Upper lobe of right lung (tissue), 1 donor: ENCODE results near the gene BAK1. TPM values are rescaled to one million over a fixed set of nuclear protein-coding genes. Genes with fewer than 3 reads are reported as not detected.
"Not testable (repeated sequence)": the region's sequence is repeated elsewhere in the genome, so short reads cannot be mapped to it uniquely, and the experiment has no call there.

ENCODE experiments used
- ATAC-seq: fragments of 200-7000 bp; cut with Tn5 transposase; one replicate; pipeline ENCODE4 v1.9.1; 2020; ENCODE audit warnings: mild to moderate bottlenecking, moderate library complexity
- DNase-seq: peaks from one replicate; pipeline ENCODE4 v3.0.0-alpha.2; 2020
- H3K27ac ChIP-seq: fragments of 200-600 bp; one replicate; pipeline ENCODE4 v1.8.0; 2022
- H3K27me3 ChIP-seq: fragments of 200-600 bp; one replicate; pipeline ENCODE4 v1.8.0; 2022; ENCODE audit warnings: mild to moderate bottlenecking
- H3K36me3 ChIP-seq: fragments of 200-600 bp; one replicate; pipeline ENCODE4 v1.8.0; 2022
- H3K4me1 ChIP-seq: fragments of 200-600 bp; one replicate; pipeline ENCODE4 v1.8.0; 2022
- H3K4me3 ChIP-seq: fragments of 200-600 bp; one replicate; pipeline ENCODE4 v1.8.0; 2022; ENCODE audit warnings: mild to moderate bottlenecking
- H3K9me3 ChIP-seq: fragments of 200-600 bp; one replicate; pipeline ENCODE4 v1.8.0; 2022
- intact Hi-C: fragments of 100-400 bp; cut with DNase I; formaldehyde crosslinking; loops from one replicate; pipeline ENCODE4 v1.11.0; 2022
- total RNA-seq: library from RNA; stranded (reverse); fragmentation: NEBNext Ultra II Directional; extraction: Animal tissue kit (Norgen Biotek cat#: 25700); gene quantifications from one replicate; pipeline ENCODE4 v1.2.1, GENCODE V29; 2021
- TF ChIP-seq, protein P1 (sequence below): fragments of 200-600 bp; IDR thresholded peaks from one replicate; pipeline ENCODE4 v1.8.0; 2022; ENCODE audit warnings: antibody characterized with exemption
- donor health status: DM: no; HTN: yes; CAD: no; lungs with severe emphysema.

Gene BAK1
- total RNA-seq, 1 donor from 2014 or later, result 19.1 TPM

- H3K4me3 ChIP-seq, result no peak overlapping the region
- no peak overlapping the region for H3K27ac ChIP-seq
- H3K9me3 ChIP-seq, result no peaks in the 10 kb centered on the region
- intact Hi-C loops, result no loop called here
- no peak for ATAC-seq
- DNase-seq, result no peak
- H3K4me1 ChIP-seq, result no peaks in the 10 kb centered on the region
- H3K36me3 ChIP-seq, result no peaks in the 10 kb centered on the region
- H3K27me3 ChIP-seq, result no peaks in the 10 kb centered on the region
- TF ChIP-seq, protein P1, sequence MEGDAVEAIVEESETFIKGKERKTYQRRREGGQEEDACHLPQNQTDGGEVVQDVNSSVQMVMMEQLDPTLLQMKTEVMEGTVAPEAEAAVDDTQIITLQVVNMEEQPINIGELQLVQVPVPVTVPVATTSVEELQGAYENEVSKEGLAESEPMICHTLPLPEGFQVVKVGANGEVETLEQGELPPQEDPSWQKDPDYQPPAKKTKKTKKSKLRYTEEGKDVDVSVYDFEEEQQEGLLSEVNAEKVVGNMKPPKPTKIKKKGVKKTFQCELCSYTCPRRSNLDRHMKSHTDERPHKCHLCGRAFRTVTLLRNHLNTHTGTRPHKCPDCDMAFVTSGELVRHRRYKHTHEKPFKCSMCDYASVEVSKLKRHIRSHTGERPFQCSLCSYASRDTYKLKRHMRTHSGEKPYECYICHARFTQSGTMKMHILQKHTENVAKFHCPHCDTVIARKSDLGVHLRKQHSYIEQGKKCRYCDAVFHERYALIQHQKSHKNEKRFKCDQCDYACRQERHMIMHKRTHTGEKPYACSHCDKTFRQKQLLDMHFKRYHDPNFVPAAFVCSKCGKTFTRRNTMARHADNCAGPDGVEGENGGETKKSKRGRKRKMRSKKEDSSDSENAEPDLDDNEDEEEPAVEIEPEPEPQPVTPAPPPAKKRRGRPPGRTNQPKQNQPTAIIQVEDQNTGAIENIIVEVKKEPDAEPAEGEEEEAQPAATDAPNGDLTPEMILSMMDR, result no peak
Measured at GRCh38 chr6:33547499-33547898, 32.6 kb downstream of the BAK1 start.

- TF ChIP-seq, protein P1, result no peak
- ATAC-seq (no peak), DNase-seq (no peak)
- Histone ChIP-seq H3K27me3 (no peaks in the 10 kb centered on the region), H3K9me3 (no peaks in the 10 kb centered on the region), H3K27ac (no peak overlapping the region), H3K4me3 (no peak overlapping the region), H3K36me3 (no peaks in the 10 kb centered on the region), H3K4me1 (no peaks in the 10 kb centered on the region)
- intact Hi-C loops, result no loop called here
Measured at GRCh38 chr6:33546766-33547165, 33.3 kb downstream of the BAK1 start.

DNA sequence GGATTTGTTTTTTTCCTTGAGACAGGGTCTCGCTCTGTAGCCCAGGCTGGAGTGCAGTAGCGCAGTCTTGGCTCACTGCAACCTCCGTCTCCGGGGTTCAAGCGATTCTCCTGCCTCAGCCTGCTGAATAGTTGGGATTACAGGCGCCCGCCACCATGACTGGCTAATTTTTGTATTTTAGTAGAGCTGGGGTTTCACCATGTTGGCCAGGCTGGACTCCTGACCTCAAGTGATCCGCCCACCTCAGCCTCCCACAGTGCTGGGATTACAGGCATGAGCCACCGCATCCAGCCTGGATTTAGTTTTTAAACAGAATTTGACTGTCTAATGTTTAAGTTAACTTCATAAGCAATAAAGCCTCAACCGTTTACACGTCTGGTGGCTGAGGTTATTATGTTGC, 34.8 kb downstream of the BAK1 start:
- H3K27me3 ChIP-seq, H3K9me3 ChIP-seq, H3K4me1 ChIP-seq, H3K27ac ChIP-seq, H3K36me3 ChIP-seq, intact Hi-C loops, H3K4me3 ChIP-seq, ATAC-seq, DNase-seq: not testable (repeated sequence)

DNA sequence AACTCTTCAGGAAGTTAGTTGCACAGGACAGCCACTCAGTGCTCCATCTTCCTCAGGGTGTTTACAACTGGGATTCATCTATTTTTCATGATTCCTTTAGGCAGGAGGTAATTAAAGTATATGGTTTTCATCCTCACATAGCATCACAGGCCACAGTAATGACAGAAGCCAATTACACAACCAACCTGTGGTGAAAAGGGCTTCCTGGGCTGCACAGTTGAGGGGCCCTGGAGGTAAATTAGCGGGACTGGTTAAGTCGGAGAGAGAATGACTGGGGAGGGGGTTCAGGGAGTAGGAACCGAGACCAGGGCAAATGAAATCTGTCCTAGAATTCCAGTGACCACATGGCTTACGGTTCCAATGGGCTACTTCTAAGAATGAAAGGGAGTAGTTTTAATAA, 37.0 kb downstream of the BAK1 start:
- DNase-seq (no peak), ATAC-seq (no peak)
- no peaks in the 10 kb centered on the region for H3K27me3 ChIP-seq
- H3K9me3 ChIP-seq, result no peaks in the 10 kb centered on the region
- no peak overlapping the region for H3K27ac ChIP-seq
- no peaks in the 10 kb centered on the region for H3K4me1 ChIP-seq
- TF ChIP-seq, protein P1, result no peak
- H3K4me3 ChIP-seq, result no peak overlapping the region
- no peaks in the 10 kb centered on the region for H3K36me3 ChIP-seq
- intact Hi-C loops, result no loop called here

DNA sequence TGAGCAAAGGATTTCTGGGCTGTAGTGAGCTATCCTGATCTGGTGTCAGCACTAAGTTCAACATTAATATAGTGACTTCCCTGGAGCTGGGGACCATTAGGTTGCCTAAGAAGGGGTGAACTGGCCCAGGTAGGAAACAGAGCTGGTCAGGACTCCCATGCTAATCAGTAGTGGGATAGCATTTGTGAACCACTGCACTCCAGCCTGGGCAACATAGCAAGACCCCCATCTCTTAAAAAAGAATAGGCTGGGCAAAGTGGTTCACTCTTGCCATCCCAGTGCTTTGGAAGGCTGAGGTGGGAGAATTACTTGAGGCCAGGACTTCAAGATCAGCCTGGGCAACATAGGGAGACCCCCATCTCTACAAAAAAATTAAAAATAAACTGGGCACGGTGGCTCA, 39.3 kb downstream of the BAK1 start:
- ATAC-seq, result no peak
- no peak for DNase-seq
- intact Hi-C loops, result no loop called here
- Histone ChIP-seq H3K27me3 (no peaks in the 10 kb centered on the region), H3K4me3 (no peak overlapping the region), H3K27ac (no peak overlapping the region), H3K9me3 (no peaks in the 10 kb centered on the region), H3K4me1 (no peaks in the 10 kb centered on the region), H3K36me3 (no peaks in the 10 kb centered on the region)
- TF ChIP-seq, protein P1, result no peak

GRCh38 chr6:33534702-33535101, 45.4 kb downstream of the BAK1 start:
- DNase-seq, result no peak
- ATAC-seq, result no peak
- Histone ChIP-seq H3K27me3 (no peaks in the 10 kb centered on the region), H3K9me3 (no peaks in the 10 kb centered on the region), H3K4me3 (no peak overlapping the region), H3K27ac (no peak overlapping the region), H3K36me3 (no peaks in the 10 kb centered on the region), H3K4me1 (no peaks in the 10 kb centered on the region)
- intact Hi-C loops, result no loop called here
- TF ChIP-seq, protein P1, result no peak

DNA sequence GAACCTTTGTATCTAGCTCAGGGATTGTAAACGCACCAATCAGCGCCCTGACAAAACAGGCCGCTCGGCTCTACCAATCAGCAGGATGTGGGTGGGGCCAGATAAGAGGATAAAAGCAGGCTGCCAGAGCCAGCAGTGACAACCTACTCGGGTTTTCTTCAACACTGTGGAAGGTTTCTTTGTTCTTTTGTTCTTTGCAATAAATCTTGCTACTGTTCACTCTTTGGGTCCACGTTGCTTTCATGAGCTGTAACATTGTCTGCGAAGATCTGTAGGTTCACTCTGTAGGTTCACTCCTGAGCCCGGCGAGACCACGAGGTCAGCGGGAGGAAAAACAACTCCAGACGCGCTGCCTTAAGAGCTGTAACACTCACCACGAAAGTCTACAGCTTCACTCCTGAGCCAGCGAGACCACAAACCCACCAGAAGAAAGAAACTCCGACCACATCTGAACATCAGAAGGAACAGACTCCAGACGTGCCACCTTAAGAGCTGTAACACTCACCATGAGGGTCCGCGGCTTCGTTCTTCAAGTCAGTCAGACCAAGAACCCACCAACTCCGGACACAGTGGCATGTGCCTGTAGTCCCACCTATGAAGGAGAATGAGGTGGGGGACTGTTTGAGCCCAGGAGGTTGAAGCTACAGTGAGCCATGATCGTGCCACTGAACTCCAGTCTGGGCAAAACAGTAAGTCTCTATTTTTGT, 46.8 kb downstream of the BAK1 start:
- H3K36me3 ChIP-seq, H3K4me1 ChIP-seq, H3K9me3 ChIP-seq, intact Hi-C loops, H3K27me3 ChIP-seq, H3K27ac ChIP-seq, H3K4me3 ChIP-seq, DNase-seq, ATAC-seq: not testable (repeated sequence)

GRCh38 chr6:33532431-33532830, 47.6 kb downstream of the BAK1 start:
- DNase-seq, ATAC-seq, intact Hi-C loops: not testable (repeated sequence)

DNA sequence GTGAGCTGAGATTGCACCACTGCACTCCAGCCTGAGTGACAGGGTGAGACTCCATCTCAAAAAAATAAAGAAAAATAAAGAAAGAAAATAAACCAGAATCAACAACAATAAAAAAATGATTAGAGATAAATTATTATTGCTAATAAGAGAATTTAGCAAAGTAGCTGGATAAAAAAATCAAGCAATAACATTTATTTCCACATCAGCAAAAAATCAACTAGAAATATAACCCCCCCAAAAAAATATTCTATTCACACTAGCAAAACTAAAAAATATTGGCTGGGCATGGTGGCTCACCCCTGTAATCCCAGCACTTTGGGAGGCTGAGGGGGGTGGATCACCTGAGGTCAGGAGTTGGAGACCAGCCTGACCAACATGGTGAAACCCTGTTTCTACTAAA, 49.5 kb downstream of the BAK1 start:
- H3K27ac ChIP-seq, ATAC-seq, H3K9me3 ChIP-seq, DNase-seq, H3K27me3 ChIP-seq, H3K36me3 ChIP-seq, intact Hi-C loops, H3K4me3 ChIP-seq, H3K4me1 ChIP-seq: not testable (repeated sequence)

More at GRCh38 chr6:33532431-33532830, 47.6 kb downstream of the BAK1 start:
- not testable (repeated sequence) for H3K4me1 ChIP-seq, H3K4me3 ChIP-seq, H3K27me3 ChIP-seq, H3K9me3 ChIP-seq, H3K36me3 ChIP-seq, H3K27ac ChIP-seq
